Heart right ventricle (tissue), 16 donors: ENCODE results near the gene CDK9. TPM values are rescaled to one million over a fixed set of nuclear protein-coding genes. Genes with fewer than 3 reads are reported as not detected.

ENCODE experiments used
- ATAC-seq, 8 donors: fragments of 200-7000 bp; cut with Tn5 transposase; one replicate each; pipeline ENCODE4 v1.9.1; 2020; ENCODE audit warnings: mild to moderate bottlenecking in 8 of 8, moderate library complexity in 8 of 8, moderate number of reproducible peaks in 1 of 8
- DNase-seq, 2 donors: peaks; one replicate each; pipeline ENCODE4 v3.0.0-alpha.2; 2020
- H3K27ac ChIP-seq, 10 donors: fragments of 200-600 bp; sonication (generic) in 2 of 10; one replicate each; pipeline versions ENCODE4 v1.5.0 to v1.8.0; 2020 to 2022; ENCODE audit warnings: mild to moderate bottlenecking in 3 of 10
- H3K27me3 ChIP-seq, 7 donors: fragments of 200-600 bp; one replicate each; pipeline ENCODE4 v1.8.0; 2021 to 2022; ENCODE audit warnings: mild to moderate bottlenecking in 2 of 7
- H3K36me3 ChIP-seq, 9 donors: fragments of 200-600 bp; sonication (generic) in 1 of 9; one replicate each; pipeline versions ENCODE4 v1.5.0 to v1.8.0; 2020 to 2022; ENCODE audit warnings: mild to moderate bottlenecking in 2 of 9
- H3K4me1 ChIP-seq, 9 donors: fragments of 200-600 bp; sonication (generic) in 1 of 9; one replicate each; pipeline versions ENCODE4 v1.5.0 to v1.8.0; 2020 to 2022; ENCODE audit warnings: mild to moderate bottlenecking in 4 of 9
- H3K4me3 ChIP-seq, 10 donors: fragments of 200-600 bp; sonication (generic) in 2 of 10; one replicate each; pipeline versions ENCODE4 v1.5.0 to v1.8.0; 2020 to 2022; ENCODE audit warnings: mild to moderate bottlenecking in 7 of 10, moderate library complexity in 2 of 10
- H3K9me3 ChIP-seq, 11 donors: fragments of 200-600 bp in 10 of 11; sonication (generic) in 2 of 11; one replicate each; pipeline versions ENCODE4 v1.5.0 to v1.8.0; 2013 to 2022; ENCODE audit warnings: mild to moderate bottlenecking in 2 of 11, control low read depth in 1 of 11, moderate library complexity in 1 of 11
- WGBS, 2 donors: extraction: QIAGEN DNeasy Blood & Tissue Kit; methylation state at CpG; one replicate each; pipeline ENCODE4 v1.1.7; 2013; ENCODE audit warnings: inconsistent platforms in 1 of 2; 5-methylcytosine and 5-hydroxymethylcytosine counted together
- intact Hi-C, 10 donors: fragments of 100-400 bp; cut with DNase I; formaldehyde crosslinking; loops; one replicate each; pipeline versions ENCODE4 v1.11.1 to v1.14.2; 2022
- polyA plus RNA-seq, 2 donors: library from polyadenylated mRNA; stranded (reverse); fragments of 200-250 nt; gene quantifications; one replicate each; pipeline ENCODE4 v1.2.3, GENCODE V29; 2013
- total RNA-seq, 10 donors: library from RNA; stranded (reverse); fragmentation: NEBNext Ultra II Directional in 3 of 10; extraction: Animal tissue kit (Norgen Biotek cat#: 25700) in 3 of 10; gene quantifications; one replicate each; pipeline versions ENCODE4 v1.2.1 to v1.2.4, GENCODE V29; 2021 to 2023
- TF ChIP-seq, protein P1 (sequence below), 9 donors: fragments of 200-600 bp; sonication (generic) in 2 of 9; IDR thresholded peaks; one replicate each; pipeline versions ENCODE4 v1.5.0 to v1.8.0; 2021 to 2022; ENCODE audit warnings: antibody characterized with exemption in 9 of 9, mild to moderate bottlenecking in 5 of 9, moderate library complexity in 1 of 9
- donor health status: Arrhythmogenic right ventricular cardiomyopathy.
- donor health status: ischemic (EF 13 %, LVEDD 7.1; RV severe dilation, severe dysfunction).
- donor health status: healthy with polysubstance abuse.
- donor health status: DM: no; HTN: yes; CAD: no.
- donor health status: DM: no; HTN: no; CAD: no.
- donor health status: ischemic (EF 25% LVEDD 6.9; RV normal size, moderate dysfunction).
- donor health status: ischemic (EF 25% LVEDD 5.7; RV mildly dilated, moderate dysfunction).
- donor health status: healthy.
- donor health status: DM: yes; HTN: yes; CAD: no.
- donor health status: Ischemic cardiomyopathy.
- donor health status: ischemic (EF 35%, LVEDD 5.7; RV mildly dilated, moderate dysfunction).
- donor health status: nonischemic (EF 11% LVEDD 7.7; RV severe dilation, severe dysfunction).
- donor health status: DM: yes; HTN: yes; CAD: no.
- donor health status: PGD.
- donor health status: ischemic (EF 29% LVEDD 5.4; RV normal size, mild dysfunction).
- donor health status: nonischemic (EF 23%, LVEDD 6.1; RV moderate dilation, normal function).

CDK9 gene
- total and polyA plus RNA-seq, 12 donors = 30.9 to 59.0 (median 44.1) TPM

DNA sequence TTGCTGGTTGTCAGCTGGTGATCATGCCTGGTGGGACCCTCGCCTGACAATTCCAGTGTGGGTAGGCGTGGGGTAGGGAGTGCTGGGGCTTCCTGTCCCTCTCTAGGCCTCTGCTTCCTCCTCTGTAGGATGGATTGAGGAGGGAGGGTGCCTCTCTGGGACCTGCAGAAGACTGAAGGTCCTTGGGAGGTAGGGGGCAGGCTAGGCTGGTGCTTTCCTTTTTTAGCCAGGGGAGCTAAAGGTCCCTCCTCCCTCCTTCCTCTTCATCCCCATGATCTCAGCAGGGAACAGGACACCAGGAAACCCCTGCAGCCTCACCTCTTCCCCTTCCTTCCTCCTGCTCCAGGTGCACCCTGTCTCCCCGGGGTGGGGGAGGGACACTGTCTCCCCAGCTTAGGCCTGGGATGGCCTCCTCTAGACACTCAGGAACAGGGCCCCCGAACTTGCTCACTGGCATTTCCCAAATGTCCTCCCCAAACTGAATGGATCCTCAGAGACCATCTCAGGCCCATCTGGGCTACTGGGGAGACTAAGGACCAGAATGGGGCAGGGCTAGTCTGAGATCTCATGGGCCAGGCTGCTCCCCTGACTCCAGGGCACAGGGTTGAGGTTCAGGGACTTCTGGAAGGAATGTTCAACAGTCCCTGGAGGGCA is 15.8 kb upstream of the CDK9 start:
- DNase-seq = no peak
- TF ChIP-seq, protein P1, sequence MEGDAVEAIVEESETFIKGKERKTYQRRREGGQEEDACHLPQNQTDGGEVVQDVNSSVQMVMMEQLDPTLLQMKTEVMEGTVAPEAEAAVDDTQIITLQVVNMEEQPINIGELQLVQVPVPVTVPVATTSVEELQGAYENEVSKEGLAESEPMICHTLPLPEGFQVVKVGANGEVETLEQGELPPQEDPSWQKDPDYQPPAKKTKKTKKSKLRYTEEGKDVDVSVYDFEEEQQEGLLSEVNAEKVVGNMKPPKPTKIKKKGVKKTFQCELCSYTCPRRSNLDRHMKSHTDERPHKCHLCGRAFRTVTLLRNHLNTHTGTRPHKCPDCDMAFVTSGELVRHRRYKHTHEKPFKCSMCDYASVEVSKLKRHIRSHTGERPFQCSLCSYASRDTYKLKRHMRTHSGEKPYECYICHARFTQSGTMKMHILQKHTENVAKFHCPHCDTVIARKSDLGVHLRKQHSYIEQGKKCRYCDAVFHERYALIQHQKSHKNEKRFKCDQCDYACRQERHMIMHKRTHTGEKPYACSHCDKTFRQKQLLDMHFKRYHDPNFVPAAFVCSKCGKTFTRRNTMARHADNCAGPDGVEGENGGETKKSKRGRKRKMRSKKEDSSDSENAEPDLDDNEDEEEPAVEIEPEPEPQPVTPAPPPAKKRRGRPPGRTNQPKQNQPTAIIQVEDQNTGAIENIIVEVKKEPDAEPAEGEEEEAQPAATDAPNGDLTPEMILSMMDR (IDR thresholded peaks at IDR 0.05) = peak in 4 of 9 donors; percentile 19 to 37 (median 26)
- WGBS, 2 donors = 46 to 60% methylated on average over 4 of the region's 4 CpGs

DNA sequence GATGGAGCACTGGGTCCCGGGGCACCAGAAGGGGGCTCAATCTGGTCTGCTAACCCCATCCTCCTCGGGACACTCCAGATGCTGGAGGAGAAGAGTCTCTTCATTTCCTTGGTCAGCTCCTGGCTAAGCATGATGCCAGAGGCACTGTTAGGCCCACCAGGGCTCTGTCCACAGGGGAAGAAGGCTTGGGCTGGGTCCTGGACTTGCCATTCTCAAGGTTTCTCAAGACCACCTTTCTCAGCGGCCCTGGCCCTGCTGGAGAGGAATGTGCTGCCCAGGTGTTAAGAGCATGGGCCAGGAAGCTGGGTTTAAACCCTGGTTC is 15.3 kb upstream of the CDK9 start:
- DNase-seq (no peak), ATAC-seq (no peak)
- WGBS, 2 donors = 34 to 43% methylated on average over 3 of the region's 3 CpGs
- H3K36me3 ChIP-seq = peaks cover 0 to 35% (median 0%) of the 10 kb centered on the region in 9 donors
- peaks cover 4 to 69% (median 39%) of the 10 kb centered on the region in 9 donors for H3K4me1 ChIP-seq
- intact Hi-C loops = no loop called here
- TF ChIP-seq, protein P1 (IDR thresholded peaks at IDR 0.05) = no peak
- peak overlapping the region; percentile 71 to 97 (median 88) for H3K27ac ChIP-seq
- H3K27me3 ChIP-seq = no peaks in the 10 kb centered on the region
- H3K4me3 ChIP-seq = peak overlapping the region; percentile 42 to 75 (median 64)
- H3K9me3 ChIP-seq = no peaks in the 10 kb centered on the region

More for the DNA sequence above, 15.8 kb upstream of the CDK9 start:
- H3K4me3 ChIP-seq = peak overlapping the region; percentile 42 to 75 (median 64)
- H3K4me1 ChIP-seq = peaks cover 4 to 73% (median 44%) of the 10 kb centered on the region in 9 donors
- no peaks in the 10 kb centered on the region for H3K9me3 ChIP-seq
- H3K27ac ChIP-seq = peak overlapping the region; percentile 71 to 97 (median 88)
- peak in 5 of 8 donors; percentile 6 to 49 (median 12) for ATAC-seq
- H3K36me3 ChIP-seq = peaks cover 0 to 40% (median 0%) of the 10 kb centered on the region in 9 donors
- H3K27me3 ChIP-seq = no peaks in the 10 kb centered on the region
- intact Hi-C loops = no loop called here

GRCh38 chr9:127770905-127771569 is 14.8 kb upstream of the CDK9 start:
- Histone ChIP-seq H3K4me3 (peak overlapping the region; percentile 42 to 75 (median 64)), H3K27ac (peak overlapping the region; percentile 71 to 97 (median 88)), H3K27me3 (no peaks in the 10 kb centered on the region), H3K36me3 (peaks cover 0 to 30% (median 0%) of the 10 kb centered on the region in 9 donors), H3K9me3 (no peaks in the 10 kb centered on the region), H3K4me1 (peaks cover 4 to 65% (median 34%) of the 10 kb centered on the region in 9 donors)
- DNase-seq (peak; percentile 99), ATAC-seq (peak; percentile 95 to 98 (median 96))
- intact Hi-C loops = no loop called here
- TF ChIP-seq, protein P1 (IDR thresholded peaks at IDR 0.05) = no peak
- WGBS, 2 donors = 2% methylated on average over 43 of the region's 43 CpGs

DNA sequence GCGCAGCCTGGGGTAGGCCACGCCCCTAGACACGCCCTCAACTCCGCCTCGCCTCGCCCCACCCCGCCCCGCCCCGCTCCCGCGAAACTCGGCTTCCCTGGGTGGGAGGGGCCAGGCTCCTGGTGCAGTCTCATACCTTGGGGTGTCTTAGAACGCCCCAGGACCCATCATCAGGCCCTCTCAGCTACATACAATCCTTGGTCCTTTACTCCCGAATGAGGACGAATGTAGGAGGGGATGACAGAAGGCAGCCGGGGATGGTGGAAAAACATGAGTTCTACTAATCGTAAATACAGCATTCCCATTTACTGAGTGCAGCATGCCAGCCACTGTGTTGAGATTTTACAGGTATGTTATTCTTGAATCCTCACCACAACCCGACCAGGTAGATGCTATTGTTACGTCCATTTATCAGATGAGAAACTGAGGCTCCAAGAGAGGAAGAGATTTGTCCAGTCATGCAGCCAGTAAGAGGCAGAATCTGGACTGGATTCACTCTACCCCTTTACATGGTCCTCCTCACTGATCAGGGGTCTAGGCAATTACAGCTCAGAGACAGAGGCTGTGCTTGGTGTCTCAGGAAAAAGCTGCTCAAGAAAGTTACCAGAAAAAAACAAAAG is 14.2 kb upstream of the CDK9 start:
- H3K27ac ChIP-seq = peak overlapping the region in 7 of 10 donors; percentile 15 to 97 (median 38)

More for the DNA sequence above, 14.2 kb upstream of the CDK9 start:
- 5% methylated on average over 19 of the region's 19 CpGs for WGBS, 2 donors
- Histone ChIP-seq H3K4me3 (peak overlapping the region in 9 of 10 donors; percentile 52 to 75 (median 65)), H3K9me3 (no peaks in the 10 kb centered on the region), H3K27me3 (no peaks in the 10 kb centered on the region), H3K36me3 (peaks cover 0 to 24% (median 0%) of the 10 kb centered on the region in 9 donors), H3K4me1 (peaks cover 2 to 62% (median 28%) of the 10 kb centered on the region in 9 donors)
- DNase-seq (no peak), ATAC-seq (no peak)
- intact Hi-C loops = no loop called here
- TF ChIP-seq, protein P1 (IDR thresholded peaks at IDR 0.05) = no peak
